Transverse colon (tissue), 4 donors: ENCODE data around the gene SPTBN1. TPM values are rescaled to one million over a fixed set of nuclear protein-coding genes. Genes with fewer than 3 reads are reported as not detected.

Experiments
- DNase-seq: peaks from one replicate; pipeline ENCODE4 v3.0.0-alpha.2; 2019
- H3K27ac ChIP-seq, 4 donors: fragments of 200-600 bp; sonication (generic); 2 replicates each; pipeline ENCODE4 v1.5.1; 2016 to 2018; ENCODE audit warnings: inconsistent platforms in 4 of 4
- H3K27me3 ChIP-seq: fragments of 200-600 bp; sonication (generic); 2 replicates; pipeline ENCODE4 v1.5.1; 2017; ENCODE audit warnings: inconsistent platforms
- H3K36me3 ChIP-seq, 4 donors: fragments of 200-600 bp; sonication (generic); 2 replicates each; pipeline ENCODE4 v1.5.1; 2017 to 2019; ENCODE audit warnings: inconsistent platforms in 4 of 4
- H3K4me1 ChIP-seq, 4 donors: fragments of 200-600 bp; sonication (generic); 2 replicates each; pipeline ENCODE4 v1.5.1; 2017 to 2020; ENCODE audit warnings: inconsistent platforms in 4 of 4
- H3K4me3 ChIP-seq, 4 donors: fragments of 200-600 bp; sonication (generic); 1 replicate in 1 of 4; 2 replicates in 3 of 4; pipeline versions ENCODE4 v1.5.1 to v1.6.1; 2017 to 2019; ENCODE audit warnings: inconsistent platforms in 4 of 4
- H3K9me3 ChIP-seq, 2 donors: fragments of 200-600 bp; sonication (generic); 2 replicates each; pipeline ENCODE4 v1.5.1; 2017 to 2019; ENCODE audit warnings: inconsistent platforms in 2 of 2
- EP300 ChIP-seq: sonication (generic); formaldehyde crosslinking; IDR thresholded peaks from one replicate; pipeline ENCODE4 v1.6.1; 2017; ENCODE audit warnings: antibody characterized with exemption, low read depth
- POLR2A ChIP-seq: fragments of 450-650 bp; IDR thresholded peaks from one replicate; pipeline ENCODE4 v1.6.1; 2016; ENCODE audit warnings: antibody characterized with exemption, mild to moderate bottlenecking, moderate library complexity
- POLR2AphosphoS5 ChIP-seq, 3 donors: sonication (generic); formaldehyde crosslinking; IDR thresholded peaks; one replicate each; pipeline ENCODE4 v1.6.1; 2016; ENCODE audit warnings: antibody characterized with exemption in 3 of 3
- WGBS, 2 donors: methylation state at CpG; one replicate each; pipeline ENCODE4 v1.1.5; 2018; ENCODE audit warnings: low coverage in 1 of 2; 5-methylcytosine and 5-hydroxymethylcytosine counted together
- in situ Hi-C, 4 donors: fragments of 200-750 bp; cut with MboI; loops; one replicate each; pipeline versions ENCODE4 v1.15.0 to v1.15.1; 2017; ENCODE audit warnings: low sequenced_read_pairs in 3 of 4, low pct_ligation_motif_present in 1 of 4, low pct_unique_long_range_greater_than_20kb in 1 of 4
- intact Hi-C: fragments of 100-400 bp; cut with DNase I; formaldehyde crosslinking; loops from one replicate; pipeline ENCODE4 v1.15.1; 2023; ENCODE audit warnings: low total_unique reads
- total RNA-seq, 4 donors: library from RNA; depleted of rRNA; stranded (reverse); fragments of >200 nt; gene quantifications; one replicate each; pipeline ENCODE4 v1.1.0, GENCODE V29; 2016
- TF ChIP-seq, protein P1 (sequence below), 5 experiments: fragments of 200-600 bp in 3 of 5; fragments of 450-650 bp in 2 of 5; sonication (generic) in 3 of 5; IDR thresholded peaks; 1 replicate in 2 of 5; 2 replicates in 3 of 5; pipeline ENCODE4 v1.5.1; 2016 to 2017; ENCODE audit warnings: antibody characterized with exemption in 5 of 5, inconsistent platforms in 3 of 5, mild to moderate bottlenecking in 2 of 5, moderate library complexity in 1 of 5

The SPTBN1 gene
- total RNA-seq, 4 donors from 2014 or later = 269 to 301 (median 285) TPM

DNA sequence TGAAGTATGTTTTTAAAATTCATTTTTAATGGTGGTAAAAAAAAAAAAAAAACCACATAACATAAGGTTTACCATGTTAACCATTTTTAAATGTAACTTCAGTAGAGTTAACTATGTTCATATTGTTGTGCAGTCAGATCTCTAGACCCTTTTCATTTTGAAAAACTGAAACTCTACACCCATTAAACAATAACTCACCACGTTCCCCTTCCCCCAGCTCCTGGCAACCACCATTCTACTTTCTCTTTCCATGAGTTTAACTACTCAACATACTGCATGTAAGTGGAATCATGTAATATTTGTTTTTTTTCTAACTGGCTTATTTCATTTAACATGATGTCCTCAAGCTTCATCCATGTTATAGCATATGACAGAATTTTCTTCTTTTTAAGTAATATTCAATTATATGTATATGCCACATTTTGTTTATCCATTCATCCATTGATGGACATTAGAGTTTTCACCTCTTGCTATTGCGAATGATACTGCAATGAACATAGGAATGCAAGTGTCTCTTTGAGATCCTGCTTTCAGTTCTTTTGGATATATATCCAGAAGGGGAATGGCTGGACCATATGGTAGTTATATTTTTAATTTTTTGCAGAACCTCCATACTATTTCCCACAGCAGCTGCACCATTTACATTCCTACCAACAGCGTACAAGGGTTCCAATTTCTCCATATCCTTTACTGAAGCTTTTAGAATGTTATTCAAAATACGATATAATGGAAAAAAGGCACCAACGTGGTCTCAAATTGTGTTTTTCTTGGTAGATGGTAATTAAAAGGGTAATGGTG lies 91.0 kb downstream of the SPTBN1 start:
- DNase-seq = no peak
- Histone ChIP-seq H3K27me3 (no peaks in the 10 kb centered on the region), H3K4me3 (no peak overlapping the region), H3K4me1 (peaks cover 44 to 81% (median 56%) of the 10 kb centered on the region in 4 donors), H3K9me3 (no peaks in the 10 kb centered on the region), H3K27ac (peak overlapping the region; percentile 71 to 76 (median 75)), H3K36me3 (no peaks in the 10 kb centered on the region)
- 78 to 94% methylated on average over 5 of the region's 5 CpGs for WGBS, 2 donors
- TF ChIP-seq POLR2AphosphoS5 (IDR thresholded peaks at IDR 0.05) = no peak
- no peak for TF ChIP-seq EP300
- TF ChIP-seq, protein P1, sequence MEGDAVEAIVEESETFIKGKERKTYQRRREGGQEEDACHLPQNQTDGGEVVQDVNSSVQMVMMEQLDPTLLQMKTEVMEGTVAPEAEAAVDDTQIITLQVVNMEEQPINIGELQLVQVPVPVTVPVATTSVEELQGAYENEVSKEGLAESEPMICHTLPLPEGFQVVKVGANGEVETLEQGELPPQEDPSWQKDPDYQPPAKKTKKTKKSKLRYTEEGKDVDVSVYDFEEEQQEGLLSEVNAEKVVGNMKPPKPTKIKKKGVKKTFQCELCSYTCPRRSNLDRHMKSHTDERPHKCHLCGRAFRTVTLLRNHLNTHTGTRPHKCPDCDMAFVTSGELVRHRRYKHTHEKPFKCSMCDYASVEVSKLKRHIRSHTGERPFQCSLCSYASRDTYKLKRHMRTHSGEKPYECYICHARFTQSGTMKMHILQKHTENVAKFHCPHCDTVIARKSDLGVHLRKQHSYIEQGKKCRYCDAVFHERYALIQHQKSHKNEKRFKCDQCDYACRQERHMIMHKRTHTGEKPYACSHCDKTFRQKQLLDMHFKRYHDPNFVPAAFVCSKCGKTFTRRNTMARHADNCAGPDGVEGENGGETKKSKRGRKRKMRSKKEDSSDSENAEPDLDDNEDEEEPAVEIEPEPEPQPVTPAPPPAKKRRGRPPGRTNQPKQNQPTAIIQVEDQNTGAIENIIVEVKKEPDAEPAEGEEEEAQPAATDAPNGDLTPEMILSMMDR (IDR thresholded peaks at IDR 0.05) = no peak
- no peak for TF ChIP-seq POLR2A
- in situ Hi-C loops = no loop called here
- intact Hi-C loops = no loop called here

DNA sequence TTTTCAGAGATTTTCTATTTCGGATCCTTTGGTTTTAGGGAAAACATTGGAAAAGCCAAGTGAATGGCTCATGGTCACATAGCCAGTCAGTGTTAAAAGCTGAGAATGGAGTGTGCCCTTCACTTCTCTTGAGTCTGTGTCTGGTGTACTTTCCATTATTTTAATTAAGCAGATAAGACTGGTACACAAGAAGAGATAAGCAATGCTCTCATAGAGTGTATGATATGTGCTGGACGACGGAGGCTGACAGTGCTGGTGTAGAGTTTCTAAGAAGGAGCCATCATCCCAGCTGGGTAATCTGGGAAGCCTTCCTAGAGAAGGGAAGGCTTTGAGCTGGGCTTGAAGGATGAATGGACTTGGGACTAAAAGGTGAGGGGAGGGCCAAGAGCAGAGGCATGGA lies 93.3 kb downstream of the SPTBN1 start:
- no peaks in the 10 kb centered on the region for H3K9me3 ChIP-seq
- peak overlapping the region; percentile 56 to 80 (median 70) for H3K27ac ChIP-seq
- intact Hi-C loops = no loop called here
- in situ Hi-C loops = no loop called here
- H3K27me3 ChIP-seq = no peaks in the 10 kb centered on the region
- no peak for DNase-seq
- no peaks in the 10 kb centered on the region for H3K36me3 ChIP-seq
- TF ChIP-seq POLR2A (no peak), POLR2AphosphoS5 (IDR thresholded peaks at IDR 0.05) (no peak), EP300 (no peak)
- TF ChIP-seq, protein P1 (IDR thresholded peaks at IDR 0.05) = no peak
- peaks cover 36 to 71% (median 50%) of the 10 kb centered on the region in 4 donors for H3K4me1 ChIP-seq
- no peak overlapping the region for H3K4me3 ChIP-seq
- WGBS, 2 donors = 83 to 100% methylated on average over 1 to 3 of the region's 3 CpGs

DNA sequence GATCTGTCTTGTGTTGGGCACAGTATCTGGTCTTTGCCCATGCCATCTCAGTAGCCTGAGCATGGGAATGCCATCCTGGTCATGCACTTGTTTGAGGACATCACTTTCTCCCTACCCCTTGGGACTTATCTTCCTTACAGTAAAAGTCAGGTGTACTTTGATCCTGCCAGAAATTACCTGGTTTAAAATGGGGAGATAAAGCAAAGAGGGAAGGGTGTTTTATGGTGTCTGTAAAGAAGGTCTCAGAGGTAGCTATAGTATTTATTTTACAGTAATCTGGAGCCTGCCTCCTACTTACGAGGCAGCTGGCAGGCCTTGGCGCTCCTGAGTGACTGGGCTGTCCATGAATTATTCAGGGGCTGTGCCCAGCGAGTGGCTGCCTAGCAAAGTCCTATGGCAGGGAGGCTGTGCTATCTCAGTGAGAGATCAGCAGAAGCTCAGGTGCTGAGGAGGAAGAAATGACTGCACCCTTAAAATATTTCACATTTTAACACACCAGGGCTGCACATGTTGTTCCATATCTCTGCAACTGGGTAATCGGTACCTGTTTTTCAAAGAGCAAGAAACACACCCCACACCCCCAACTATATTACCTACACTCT lies 93.9 kb downstream of the SPTBN1 start:
- peak overlapping the region; percentile 56 to 80 (median 70) for H3K27ac ChIP-seq
- H3K36me3 ChIP-seq = no peaks in the 10 kb centered on the region
- no peaks in the 10 kb centered on the region for H3K27me3 ChIP-seq
- peaks cover 39 to 76% (median 53%) of the 10 kb centered on the region in 4 donors for H3K4me1 ChIP-seq
- H3K9me3 ChIP-seq = no peaks in the 10 kb centered on the region
- DNase-seq = peak; percentile 80
- WGBS, 2 donors = 50 to 55% methylated on average over 1 to 4 of the region's 4 CpGs
- no peak overlapping the region for H3K4me3 ChIP-seq
- TF ChIP-seq POLR2A (peak; percentile 31), POLR2AphosphoS5 (IDR thresholded peaks at IDR 0.05) (peak in 1 of 3 donors; percentile 59), EP300 (no peak)
- TF ChIP-seq, protein P1 (IDR thresholded peaks at IDR 0.05) = no peak
- in situ Hi-C loops = no loop called here
- intact Hi-C loops = no loop called here

DNA sequence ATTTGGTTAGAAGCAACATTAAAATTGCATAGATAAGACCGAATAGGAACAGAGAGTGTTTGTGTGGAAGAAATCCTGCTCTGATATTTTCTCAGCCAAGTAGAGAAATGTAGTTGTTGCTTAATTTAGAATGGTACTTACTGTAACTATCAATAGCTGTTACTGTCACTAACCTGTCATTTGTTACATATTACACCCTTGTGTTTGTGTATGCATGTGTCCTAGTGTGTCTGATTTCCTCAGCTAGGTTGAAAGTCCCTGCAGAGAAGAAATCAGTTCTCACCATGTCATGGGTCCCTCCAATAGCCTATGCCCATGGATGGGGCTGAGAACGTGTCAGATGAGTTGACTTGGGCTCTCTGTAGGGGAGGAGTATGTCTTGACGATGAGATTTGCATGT lies 94.4 kb downstream of the SPTBN1 start:
- TF ChIP-seq POLR2AphosphoS5 (IDR thresholded peaks at IDR 0.05) (no peak), EP300 (no peak), POLR2A (no peak)
- TF ChIP-seq, protein P1 (IDR thresholded peaks at IDR 0.05) = no peak
- DNase-seq = no peak
- in situ Hi-C loops = no loop called here
- Histone ChIP-seq H3K36me3 (no peaks in the 10 kb centered on the region), H3K4me3 (no peak overlapping the region), H3K27ac (peak overlapping the region; percentile 56 to 80 (median 70)), H3K4me1 (peaks cover 42 to 77% (median 54%) of the 10 kb centered on the region in 4 donors), H3K9me3 (no peaks in the 10 kb centered on the region), H3K27me3 (no peaks in the 10 kb centered on the region)
- 57 to 65% methylated on average over 2 to 3 of the region's 3 CpGs for WGBS, 2 donors
- intact Hi-C loops = no loop called here
